Measurements from ENCODE around the gene DES. TPM values are rescaled to one million over a fixed set of nuclear protein-coding genes. Genes with fewer than 3 reads are reported as not detected.

DES gene
- total RNA-seq, 1 donor from 2014 or later: not detected

DNA sequence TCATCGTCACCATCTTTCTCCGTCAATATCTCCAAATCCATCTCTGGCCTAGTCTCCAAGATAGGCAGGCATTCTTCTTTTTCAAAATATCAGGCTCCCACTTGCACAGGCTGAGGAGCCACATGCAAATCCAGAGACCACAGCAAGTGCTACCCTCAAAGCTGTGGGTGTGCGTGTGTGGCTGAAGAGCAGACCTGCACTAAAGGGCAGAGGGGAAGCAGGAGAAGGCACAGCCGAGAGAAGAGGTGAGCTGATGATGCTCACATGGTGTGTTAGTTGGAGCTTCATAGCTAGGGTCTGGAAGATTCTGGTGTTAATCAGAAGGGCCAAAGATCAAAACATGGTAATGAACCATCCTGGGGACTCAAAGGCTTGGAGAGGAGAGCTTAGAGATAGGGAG lies 20.3 kb downstream of the DES start:
- DNase-seq (ENCODE audit: low read depth, low spot score): no peak

DNA sequence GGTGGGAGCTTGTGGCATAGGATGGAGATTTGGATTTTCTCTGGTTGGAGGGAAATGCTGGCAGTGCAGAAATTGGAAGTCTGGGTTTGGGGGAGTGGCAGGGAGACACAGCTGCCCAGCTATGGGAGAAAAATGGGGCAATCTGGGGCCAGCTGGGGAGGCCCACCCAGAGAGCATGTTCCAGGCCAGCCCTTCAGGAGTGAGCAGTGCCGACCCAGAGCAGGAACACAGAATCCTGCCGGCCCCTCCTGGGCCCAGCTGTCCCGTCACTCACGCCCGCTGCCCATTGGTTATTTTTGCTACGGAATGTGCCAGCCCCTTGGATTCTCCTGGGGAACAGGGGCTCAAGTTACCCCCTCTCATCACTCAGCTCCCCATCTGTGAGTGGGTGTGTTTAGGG lies 21.3 kb downstream of the DES start:
- DNase-seq (ENCODE audit: low read depth, low spot score): no peak

DNA sequence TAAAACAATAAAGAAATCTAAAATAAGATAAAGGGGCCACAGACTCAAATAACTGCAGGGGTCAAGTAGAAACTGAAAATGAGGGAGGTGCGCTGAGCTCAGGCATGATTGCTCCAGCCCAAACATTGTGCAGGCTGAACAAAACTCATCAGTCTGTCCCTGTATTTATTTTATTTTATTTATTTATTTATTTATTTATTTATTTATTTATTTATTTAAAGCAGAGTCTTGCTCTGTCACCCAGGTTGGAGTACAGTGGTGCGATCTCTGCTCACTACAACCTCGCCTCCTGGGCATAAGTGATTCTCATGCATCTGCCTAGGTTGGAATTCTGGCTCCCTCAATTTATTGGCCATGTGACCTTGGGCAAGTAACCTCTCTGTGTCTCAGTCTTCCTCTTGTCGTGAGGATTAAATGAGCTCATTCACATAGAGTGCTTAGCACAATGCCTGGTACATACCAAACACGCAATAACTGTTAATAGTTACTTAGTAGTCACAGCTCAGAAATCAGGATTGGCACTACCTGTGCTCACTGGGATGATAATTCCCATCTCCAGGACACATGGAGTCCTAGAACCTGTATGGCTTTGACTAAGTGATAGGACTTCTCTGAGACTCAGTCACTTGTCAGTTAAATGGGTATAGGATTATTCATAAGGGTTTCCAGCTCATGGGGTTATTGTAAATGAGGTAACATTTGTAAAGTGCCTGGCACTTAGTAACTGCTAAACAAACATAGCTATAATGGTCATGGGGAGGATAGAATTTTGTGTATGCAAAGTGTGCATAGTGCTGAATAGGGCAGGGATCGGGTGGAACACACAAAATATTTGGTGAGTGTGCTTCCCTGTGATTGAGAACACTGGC lies 22.4 kb downstream of the DES start:
- DNase-seq (ENCODE audit: low read depth, low spot score): no peak

GRCh38 chr2:219441451-219442255 lies 23.5 kb downstream of the DES start:
- DNase-seq (ENCODE audit: low read depth, low spot score): no peak

- DNase-seq (ENCODE audit: low read depth, low spot score): no peak
These were observed 24.3 kb downstream of the DES start for GRCh38 chr2:219442256-219443015.

GRCh38 chr2:219443016-219443696 lies 25.0 kb downstream of the DES start:
- DNase-seq (ENCODE audit: low read depth, low spot score): no peak

- DNase-seq (ENCODE audit: low read depth, low spot score): no peak
These were observed 25.5 kb downstream of the DES start for GRCh38 chr2:219443697-219444023.

GRCh38 chr2:219444566-219445091 lies 26.5 kb downstream of the DES start:
- DNase-seq (ENCODE audit: low read depth, low spot score): no peak

- no peak for DNase-seq (ENCODE audit: low read depth, low spot score)
These were observed 27.1 kb downstream of the DES start for GRCh38 chr2:219445220-219445640.

DNA sequence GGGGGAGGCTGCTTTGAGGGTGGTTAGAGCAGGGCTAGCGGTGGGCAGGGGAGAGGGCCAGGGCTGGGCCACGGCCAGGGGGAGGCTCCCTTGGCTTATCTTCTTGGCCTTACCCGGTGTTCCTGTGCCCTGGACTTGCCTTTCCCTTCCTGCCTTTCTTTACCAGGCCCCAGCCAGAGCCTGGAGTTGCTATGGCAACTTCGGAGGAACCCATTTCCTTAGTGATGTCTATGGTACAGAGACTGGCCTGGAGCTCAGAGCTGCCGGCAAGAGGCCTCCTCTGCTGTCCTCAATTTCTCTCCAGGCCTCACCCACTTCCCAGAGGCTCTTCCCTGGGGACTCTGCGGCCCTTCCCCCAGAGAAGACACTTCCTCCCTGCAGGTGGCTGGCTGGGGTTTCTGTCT lies 27.9 kb downstream of the DES start:
- peak; percentile 58 for DNase-seq (ENCODE audit: low read depth, low spot score)

GRCh38 chr2:219446689-219447088 lies 28.5 kb downstream of the DES start:
- DNase-seq (ENCODE audit: low read depth, low spot score): no peak

DNA sequence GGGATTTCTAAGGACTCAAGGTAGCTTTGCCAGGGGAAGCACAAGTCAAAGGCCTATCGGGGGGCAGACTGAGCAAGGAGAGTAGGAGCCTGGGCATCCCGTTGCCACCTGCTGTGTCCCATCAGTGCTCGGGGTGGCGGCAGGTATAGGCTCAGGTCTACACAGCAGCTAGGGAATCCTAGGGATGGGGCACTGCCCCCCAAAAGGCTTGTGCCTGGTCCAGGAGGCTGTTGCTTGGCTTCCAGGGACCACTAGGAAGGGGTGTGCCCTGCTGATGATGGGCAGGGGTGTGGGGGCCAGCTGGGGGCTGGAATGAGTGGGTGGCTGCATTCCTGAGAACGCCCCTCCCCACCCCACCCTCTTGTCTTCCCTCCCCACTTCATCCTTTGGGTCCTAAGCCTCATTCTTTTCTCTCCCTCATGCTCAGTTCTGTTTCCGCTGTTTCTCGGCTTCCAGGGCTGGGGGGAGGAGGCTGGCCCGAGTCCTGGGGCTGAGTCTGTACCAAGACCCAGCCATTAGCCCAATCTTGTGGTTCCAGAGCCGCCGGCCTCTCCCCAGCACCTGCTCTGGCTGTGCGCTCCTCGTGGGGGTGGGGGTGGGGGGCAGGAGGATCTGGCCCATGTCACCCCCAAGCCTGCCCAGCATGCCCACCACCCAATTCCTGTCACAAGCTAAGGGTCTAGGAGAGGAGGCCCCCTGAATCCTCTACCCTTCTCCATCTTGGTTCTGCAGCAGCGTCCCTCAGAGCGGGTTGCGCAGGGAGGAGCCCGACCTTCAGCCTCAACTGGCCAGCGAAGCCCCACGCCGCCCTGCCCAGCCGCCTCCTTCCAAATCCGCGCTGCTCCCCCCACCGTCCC lies 29.3 kb downstream of the DES start:
- no peak for DNase-seq (ENCODE audit: low read depth, low spot score)

DNA sequence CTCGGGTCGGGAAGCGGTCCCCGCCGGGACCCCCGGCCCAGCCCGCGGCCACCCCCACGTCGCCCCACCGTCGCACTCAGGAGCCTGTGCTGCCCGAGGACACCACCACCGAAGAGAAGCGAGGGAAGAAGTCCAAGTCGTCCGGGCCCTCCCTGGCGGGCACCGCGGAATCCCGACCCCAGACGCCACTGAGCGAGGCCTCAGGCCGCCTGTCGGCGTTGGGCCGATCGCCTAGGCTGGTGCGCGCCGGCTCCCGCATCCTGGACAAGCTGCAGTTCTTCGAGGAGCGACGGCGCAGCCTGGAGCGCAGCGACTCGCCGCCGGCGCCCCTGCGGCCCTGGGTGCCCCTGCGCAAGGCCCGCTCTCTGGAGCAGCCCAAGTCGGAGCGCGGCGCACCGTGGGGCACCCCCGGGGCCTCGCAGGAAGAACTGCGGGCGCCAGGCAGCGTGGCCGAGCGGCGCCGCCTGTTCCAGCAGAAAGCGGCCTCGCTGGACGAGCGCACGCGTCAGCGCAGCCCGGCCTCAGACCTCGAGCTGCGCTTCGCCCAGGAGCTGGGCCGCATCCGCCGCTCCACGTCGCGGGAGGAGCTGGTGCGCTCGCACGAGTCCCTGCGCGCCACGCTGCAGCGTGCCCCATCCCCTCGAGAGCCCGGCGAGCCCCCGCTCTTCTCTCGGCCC lies 30.1 kb downstream of the DES start:
- no peak for DNase-seq (ENCODE audit: low read depth, low spot score)

DNA sequence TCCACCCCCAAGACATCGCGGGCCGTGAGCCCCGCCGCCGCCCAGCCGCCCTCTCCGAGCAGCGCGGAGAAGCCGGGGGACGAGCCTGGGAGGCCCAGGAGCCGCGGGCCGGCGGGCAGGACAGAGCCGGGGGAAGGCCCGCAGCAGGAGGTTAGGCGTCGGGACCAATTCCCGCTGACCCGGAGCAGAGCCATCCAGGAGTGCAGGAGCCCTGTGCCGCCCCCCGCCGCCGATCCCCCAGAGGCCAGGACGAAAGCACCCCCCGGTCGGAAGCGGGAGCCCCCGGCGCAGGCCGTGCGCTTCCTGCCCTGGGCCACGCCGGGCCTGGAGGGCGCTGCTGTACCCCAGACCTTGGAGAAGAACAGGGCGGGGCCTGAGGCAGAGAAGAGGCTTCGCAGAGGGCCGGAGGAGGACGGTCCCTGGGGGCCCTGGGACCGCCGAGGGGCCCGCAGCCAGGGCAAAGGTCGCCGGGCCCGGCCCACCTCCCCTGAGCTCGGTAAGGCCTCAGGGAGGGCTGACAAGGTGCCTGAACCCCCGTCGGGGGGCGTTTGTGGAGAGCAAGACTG lies 30.7 kb downstream of the DES start:
- DNase-seq (ENCODE audit: low read depth, low spot score): no peak

DNA sequence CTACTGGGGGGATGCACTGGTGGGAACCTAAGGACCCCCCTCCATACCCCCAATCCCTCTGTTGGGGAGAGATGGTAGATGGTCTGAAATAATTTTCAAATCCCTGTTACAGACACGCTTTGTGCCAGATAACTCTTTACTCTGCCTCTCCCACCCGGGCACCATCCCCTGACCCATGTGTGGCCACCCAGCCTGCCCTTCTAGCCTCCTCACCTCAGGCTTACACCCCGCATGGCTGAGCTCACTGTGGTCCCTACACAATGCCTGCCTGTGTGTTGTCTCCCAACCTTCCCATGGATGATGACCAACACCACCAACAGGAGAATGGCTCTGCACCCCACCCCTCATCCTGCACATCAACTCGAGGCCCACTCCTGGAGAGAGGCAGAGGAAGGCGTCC lies 31.4 kb downstream of the DES start:
- no peak for DNase-seq (ENCODE audit: low read depth, low spot score)

- DNase-seq (ENCODE audit: low read depth, low spot score): no peak
These were observed 33.6 kb downstream of the DES start for GRCh38 chr2:219451661-219452360.

DNA sequence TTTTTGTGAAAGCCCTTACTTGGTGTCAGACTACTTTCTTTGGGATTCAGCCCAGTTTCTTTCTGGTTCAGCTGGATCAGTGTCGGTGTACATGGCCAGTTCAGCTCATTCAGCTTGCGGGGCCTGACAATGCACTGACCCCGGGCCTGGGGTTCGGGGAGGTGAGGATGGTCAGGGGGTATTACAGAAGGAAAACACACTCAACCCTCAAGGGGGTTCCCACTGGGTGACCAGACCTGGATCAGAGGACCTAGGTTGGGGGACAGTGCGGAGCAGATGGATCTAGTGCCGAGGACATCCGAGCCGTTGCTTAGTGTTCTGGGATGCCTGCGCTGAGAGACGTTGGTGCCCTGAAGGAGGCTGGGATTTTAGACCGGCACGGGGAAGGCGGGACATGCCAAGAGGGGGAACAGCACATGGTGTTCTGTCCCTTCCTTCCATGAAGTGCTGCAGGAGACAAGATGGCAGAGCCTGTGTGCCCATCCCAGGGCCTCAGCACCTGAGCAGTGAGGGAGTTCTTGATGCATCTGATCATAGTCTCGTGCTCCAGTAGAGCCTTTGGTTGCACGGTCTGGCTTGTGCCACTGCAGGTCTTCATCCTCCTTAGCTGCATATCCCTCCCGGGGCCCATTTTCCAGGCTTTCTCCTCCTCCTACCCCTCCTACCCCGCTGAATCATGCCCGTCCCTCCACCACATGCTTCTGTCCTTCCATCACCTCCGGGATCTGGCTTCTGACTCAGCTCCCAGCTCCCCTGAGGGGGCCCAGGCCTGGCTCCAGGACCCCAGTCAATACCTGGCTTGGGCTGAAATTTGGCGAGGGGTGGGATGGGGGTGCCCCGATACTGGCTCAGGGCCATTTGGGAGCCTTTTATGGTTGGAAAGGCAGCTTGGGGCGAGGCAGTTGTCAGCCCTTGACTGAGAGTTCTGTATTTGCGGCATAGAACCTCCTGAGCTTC lies 34.5 kb downstream of the DES start:
- no peak for DNase-seq (ENCODE audit: low read depth, low spot score)
